ENCODE data around the gene NTM.

Gene NTM

GRCh38 chr11:132298357-132298756 lies 927.9 kb downstream of the NTM start:
- in situ Hi-C loops (cut with HindIII; ENCODE audit: low sequenced_read_pairs) = no loop called here
- no peak overlapping the region for H3K4me3 ChIP-seq (ENCODE audit: low read depth, low read length)
- TF ChIP-seq, protein P1, sequence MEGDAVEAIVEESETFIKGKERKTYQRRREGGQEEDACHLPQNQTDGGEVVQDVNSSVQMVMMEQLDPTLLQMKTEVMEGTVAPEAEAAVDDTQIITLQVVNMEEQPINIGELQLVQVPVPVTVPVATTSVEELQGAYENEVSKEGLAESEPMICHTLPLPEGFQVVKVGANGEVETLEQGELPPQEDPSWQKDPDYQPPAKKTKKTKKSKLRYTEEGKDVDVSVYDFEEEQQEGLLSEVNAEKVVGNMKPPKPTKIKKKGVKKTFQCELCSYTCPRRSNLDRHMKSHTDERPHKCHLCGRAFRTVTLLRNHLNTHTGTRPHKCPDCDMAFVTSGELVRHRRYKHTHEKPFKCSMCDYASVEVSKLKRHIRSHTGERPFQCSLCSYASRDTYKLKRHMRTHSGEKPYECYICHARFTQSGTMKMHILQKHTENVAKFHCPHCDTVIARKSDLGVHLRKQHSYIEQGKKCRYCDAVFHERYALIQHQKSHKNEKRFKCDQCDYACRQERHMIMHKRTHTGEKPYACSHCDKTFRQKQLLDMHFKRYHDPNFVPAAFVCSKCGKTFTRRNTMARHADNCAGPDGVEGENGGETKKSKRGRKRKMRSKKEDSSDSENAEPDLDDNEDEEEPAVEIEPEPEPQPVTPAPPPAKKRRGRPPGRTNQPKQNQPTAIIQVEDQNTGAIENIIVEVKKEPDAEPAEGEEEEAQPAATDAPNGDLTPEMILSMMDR (IDR thresholded peaks at IDR 0.05; ENCODE audit: low read depth, low read length) = no peak
- no peak for DNase-seq (ENCODE audit: low read depth, low spot score)

GRCh38 chr11:132300283-132300682 lies 929.9 kb downstream of the NTM start:
- in situ Hi-C loops (cut with HindIII; ENCODE audit: low sequenced_read_pairs) = no loop called here
- TF ChIP-seq, protein P1 (IDR thresholded peaks at IDR 0.05; ENCODE audit: low read depth, low read length) = peak; percentile 54
- no peak overlapping the region for H3K4me3 ChIP-seq (ENCODE audit: low read depth, low read length)
- no peak for DNase-seq (ENCODE audit: low read depth, low spot score)

- no peak overlapping the region for H3K4me3 ChIP-seq (ENCODE audit: low read depth, low read length)
- in situ Hi-C loops (cut with HindIII; ENCODE audit: low sequenced_read_pairs) = no loop called here
- TF ChIP-seq, protein P1 (IDR thresholded peaks at IDR 0.05; ENCODE audit: low read depth, low read length) = no peak
- no peak for DNase-seq (ENCODE audit: low read depth, low spot score)
These were observed 931.0 kb downstream of the NTM start for GRCh38 chr11:132301465-132301864.

- in situ Hi-C loops (cut with HindIII; ENCODE audit: low sequenced_read_pairs) = no loop called here
- no peak overlapping the region for H3K4me3 ChIP-seq (ENCODE audit: low read depth, low read length)
- DNase-seq (ENCODE audit: low read depth, low spot score) = no peak
- TF ChIP-seq, protein P1 (IDR thresholded peaks at IDR 0.05; ENCODE audit: low read depth, low read length) = no peak
These were observed 931.5 kb downstream of the NTM start for GRCh38 chr11:132301900-132302299.

- in situ Hi-C loops (cut with HindIII; ENCODE audit: low sequenced_read_pairs) = no loop called here
- no peak for DNase-seq (ENCODE audit: low read depth, low spot score)
- TF ChIP-seq, protein P1 (IDR thresholded peaks at IDR 0.05; ENCODE audit: low read depth, low read length) = no peak
- no peak overlapping the region for H3K4me3 ChIP-seq (ENCODE audit: low read depth, low read length)
These were observed 937.0 kb downstream of the NTM start for GRCh38 chr11:132307309-132308020.

DNA sequence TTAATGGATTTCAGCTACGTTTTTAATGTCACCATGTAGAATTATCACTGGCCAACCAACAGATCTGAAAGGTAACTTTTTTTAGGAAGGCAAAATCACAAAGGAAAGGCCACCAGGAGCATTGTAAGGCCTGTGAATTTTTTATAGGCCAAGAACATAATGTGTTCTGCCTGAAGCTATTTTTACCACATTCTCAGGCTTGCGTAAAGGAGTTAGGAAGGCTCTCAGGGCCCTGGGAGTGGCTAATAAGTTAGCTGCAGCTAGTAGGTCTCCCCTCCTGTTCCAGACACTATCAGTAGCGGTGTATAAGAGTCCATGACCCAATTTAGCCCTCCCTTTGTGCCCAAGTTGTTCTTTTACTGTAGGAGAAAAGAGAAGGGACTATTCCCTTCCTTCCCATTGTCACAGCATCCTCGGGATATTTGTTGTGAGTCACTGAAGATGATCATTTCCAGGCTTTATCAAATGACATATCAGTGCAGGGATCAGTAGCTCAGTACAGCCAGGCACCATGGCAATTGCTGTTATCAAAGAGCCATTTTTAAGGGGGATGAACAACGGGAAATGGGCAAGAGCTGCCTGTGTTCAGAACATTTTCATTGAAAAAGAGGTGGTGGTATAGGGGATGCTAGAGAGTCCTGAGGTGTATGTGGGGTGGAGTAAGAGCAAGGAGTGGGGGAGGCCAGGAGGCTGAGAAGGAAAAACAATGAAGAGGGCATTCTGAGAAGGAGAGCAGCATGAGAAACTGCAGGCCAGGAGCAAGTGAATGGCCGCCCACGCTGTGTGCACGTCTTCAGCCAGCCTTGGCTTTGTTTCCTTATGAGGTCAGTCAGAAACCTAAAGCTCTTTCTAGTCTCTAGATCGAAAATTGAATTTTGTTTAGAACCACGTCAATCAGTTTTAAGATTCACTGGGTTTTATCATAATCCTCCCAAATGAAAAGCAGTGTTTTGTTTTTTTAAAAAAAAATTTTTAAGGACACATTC lies 940.3 kb downstream of the NTM start:
- TF ChIP-seq, protein P1 (IDR thresholded peaks at IDR 0.05; ENCODE audit: low read depth, low read length) = no peak
- DNase-seq (ENCODE audit: low read depth, low spot score) = no peak
- H3K4me3 ChIP-seq (ENCODE audit: low read depth, low read length) = no peak overlapping the region
- in situ Hi-C loops (cut with HindIII; ENCODE audit: low sequenced_read_pairs) = no loop called here

Data from astrocyte of the spinal cord (primary cell).